ENCODE measurements around the gene HBA1.

HBA1 gene

GRCh38 chr16:179211-180092, 3.0 kb downstream of the HBA1 start:
- no peaks in the 10 kb centered on the region for H3K9me3 Mint-ChIP-seq
- H3K27ac Mint-ChIP-seq: no peak overlapping the region
- no peak overlapping the region for H3K4me3 Mint-ChIP-seq
- no peaks in the 10 kb centered on the region for H3K36me3 Mint-ChIP-seq
- H3K4me1 Mint-ChIP-seq: peaks cover 13% of the 10 kb centered on the region
- no peak for ATAC-seq
- H3K27me3 Mint-ChIP-seq: peaks cover 33% of the 10 kb centered on the region

GRCh38 chr16:180101-180675, 3.7 kb downstream of the HBA1 start, which contains the start of gene HBQ1:
HBQ1 (plus strand) TSS chr16:180459; CDS start chr16:180487, 28 bp downstream.
- Mint-ChIP-seq H3K36me3 (peaks cover 3% of the 10 kb centered on the region), H3K9me3 (no peaks in the 10 kb centered on the region), H3K27ac (no peak within 1 kb of the TSS), H3K4me1 (peaks cover 6% of the 10 kb centered on the region), H3K27me3 (peaks cover 25% of the 10 kb centered on the region), H3K4me3 (no peak within 1 kb of the TSS)
- no peak for ATAC-seq

GRCh38 chr16:180681-181564, 4.4 kb downstream of the HBA1 start:
- H3K4me1 Mint-ChIP-seq: no peaks in the 10 kb centered on the region
- no peak overlapping the region for H3K4me3 Mint-ChIP-seq
- H3K9me3 Mint-ChIP-seq: no peaks in the 10 kb centered on the region

GRCh38 chr16:181565-182021, 5.1 kb downstream of the HBA1 start:
- Mint-ChIP-seq H3K27me3 (peaks cover 18% of the 10 kb centered on the region), H3K4me3 (no peak overlapping the region)

More at GRCh38 chr16:180681-181564, 4.4 kb downstream of the HBA1 start:
- Mint-ChIP-seq H3K36me3 (peaks cover 10% of the 10 kb centered on the region), H3K27me3 (peaks cover 18% of the 10 kb centered on the region), H3K27ac (no peak overlapping the region)
- ATAC-seq: peak; percentile 84

GRCh38 chr16:183005-183404, 6.5 kb downstream of the HBA1 start:
- Mint-ChIP-seq H3K4me1 (no peaks in the 10 kb centered on the region), H3K4me3 (no peak overlapping the region), H3K36me3 (peaks cover 19% of the 10 kb centered on the region), H3K27me3 (peaks cover 7% of the 10 kb centered on the region), H3K9me3 (no peaks in the 10 kb centered on the region), H3K27ac (no peak overlapping the region)
- no peak for ATAC-seq

More at GRCh38 chr16:181565-182021, 5.1 kb downstream of the HBA1 start:
- H3K36me3 Mint-ChIP-seq: peaks cover 11% of the 10 kb centered on the region
- no peak overlapping the region for H3K27ac Mint-ChIP-seq
- H3K4me1 Mint-ChIP-seq: no peaks in the 10 kb centered on the region
- no peaks in the 10 kb centered on the region for H3K9me3 Mint-ChIP-seq
- ATAC-seq: no peak

GRCh38 chr16:185213-185612, 8.7 kb downstream of the HBA1 start:
- no peak for ATAC-seq
- Mint-ChIP-seq H3K36me3 (peaks cover 40% of the 10 kb centered on the region), H3K4me1 (peaks cover 9% of the 10 kb centered on the region), H3K27me3 (no peaks in the 10 kb centered on the region), H3K9me3 (no peaks in the 10 kb centered on the region), H3K27ac (no peak overlapping the region), H3K4me3 (no peak overlapping the region)

- H3K27ac Mint-ChIP-seq: no peak overlapping the region
- no peak for ATAC-seq
These were observed 9.2 kb downstream of the HBA1 start for GRCh38 chr16:185691-186090.

GRCh38 chr16:187330-187729, 10.8 kb downstream of the HBA1 start:
- ATAC-seq: no peak
- Mint-ChIP-seq H3K36me3 (peaks cover 59% of the 10 kb centered on the region), H3K4me1 (peaks cover 9% of the 10 kb centered on the region), H3K4me3 (no peak overlapping the region), H3K27ac (no peak overlapping the region), H3K27me3 (no peaks in the 10 kb centered on the region), H3K9me3 (no peaks in the 10 kb centered on the region)

More at GRCh38 chr16:185691-186090, 9.2 kb downstream of the HBA1 start:
- Mint-ChIP-seq H3K9me3 (no peaks in the 10 kb centered on the region), H3K4me3 (no peak overlapping the region), H3K27me3 (no peaks in the 10 kb centered on the region), H3K4me1 (peaks cover 9% of the 10 kb centered on the region), H3K36me3 (peaks cover 43% of the 10 kb centered on the region)

GRCh38 chr16:188674-189073, 12.2 kb downstream of the HBA1 start:
- peaks cover 9% of the 10 kb centered on the region for H3K4me1 Mint-ChIP-seq
- no peak overlapping the region for H3K4me3 Mint-ChIP-seq
- no peak overlapping the region for H3K27ac Mint-ChIP-seq
- H3K9me3 Mint-ChIP-seq: no peaks in the 10 kb centered on the region
- peaks cover 67% of the 10 kb centered on the region for H3K36me3 Mint-ChIP-seq
- no peaks in the 10 kb centered on the region for H3K27me3 Mint-ChIP-seq
- peak; percentile 50 for ATAC-seq

GRCh38 chr16:189604-190186, 13.2 kb downstream of the HBA1 start:
- Mint-ChIP-seq H3K9me3 (no peaks in the 10 kb centered on the region), H3K4me1 (peaks cover 9% of the 10 kb centered on the region), H3K27ac (no peak overlapping the region), H3K36me3 (peaks cover 67% of the 10 kb centered on the region), H3K27me3 (no peaks in the 10 kb centered on the region), H3K4me3 (no peak overlapping the region)
- ATAC-seq: no peak

- Mint-ChIP-seq H3K4me3 (no peak overlapping the region), H3K9me3 (no peaks in the 10 kb centered on the region), H3K4me1 (peaks cover 9% of the 10 kb centered on the region), H3K27me3 (no peaks in the 10 kb centered on the region), H3K27ac (peak overlapping the region; percentile 9), H3K36me3 (peaks cover 55% of the 10 kb centered on the region)
- no peak for ATAC-seq
These were observed 15.4 kb downstream of the HBA1 start for GRCh38 chr16:191831-192230.

- no peaks in the 10 kb centered on the region for H3K27me3 Mint-ChIP-seq
- H3K36me3 Mint-ChIP-seq: peaks cover 50% of the 10 kb centered on the region
- no peak for ATAC-seq
- H3K9me3 Mint-ChIP-seq: no peaks in the 10 kb centered on the region
- H3K4me3 Mint-ChIP-seq: no peak overlapping the region
- peaks cover 9% of the 10 kb centered on the region for H3K4me1 Mint-ChIP-seq
- H3K27ac Mint-ChIP-seq: no peak overlapping the region
These were observed 16.2 kb downstream of the HBA1 start for GRCh38 chr16:192686-193085.

GRCh38 chr16:193441-193840, 17.0 kb downstream of the HBA1 start:
- no peaks in the 10 kb centered on the region for H3K27me3 Mint-ChIP-seq
- ATAC-seq: no peak
- H3K4me3 Mint-ChIP-seq: no peak overlapping the region
- no peaks in the 10 kb centered on the region for H3K9me3 Mint-ChIP-seq
- no peak overlapping the region for H3K27ac Mint-ChIP-seq
- H3K36me3 Mint-ChIP-seq: peaks cover 45% of the 10 kb centered on the region
- H3K4me1 Mint-ChIP-seq: peaks cover 9% of the 10 kb centered on the region

GRCh38 chr16:194516-194915, 18.0 kb downstream of the HBA1 start:
- Mint-ChIP-seq H3K36me3 (peaks cover 34% of the 10 kb centered on the region), H3K27ac (no peak overlapping the region), H3K4me1 (no peaks in the 10 kb centered on the region), H3K9me3 (no peaks in the 10 kb centered on the region), H3K27me3 (no peaks in the 10 kb centered on the region), H3K4me3 (no peak overlapping the region)
- no peak for ATAC-seq

- H3K27ac Mint-ChIP-seq: no peak overlapping the region
- no peaks in the 10 kb centered on the region for H3K27me3 Mint-ChIP-seq
- no peak for ATAC-seq
- no peaks in the 10 kb centered on the region for H3K4me1 Mint-ChIP-seq
- no peak overlapping the region for H3K4me3 Mint-ChIP-seq
- no peaks in the 10 kb centered on the region for H3K9me3 Mint-ChIP-seq
- peaks cover 10% of the 10 kb centered on the region for H3K36me3 Mint-ChIP-seq
These were observed 23.9 kb downstream of the HBA1 start for GRCh38 chr16:200388-200787.

All from stimulated activated memory B cell treated with anti-CD40 and anti-IgM and Interleukin-4, amounts not matched to agents 10 μg/mL and 1 μg/mL and 100 μg/mL, for 72 hours (primary cell).